ENCODE results near the gene STK39.

Gene STK39

DNA sequence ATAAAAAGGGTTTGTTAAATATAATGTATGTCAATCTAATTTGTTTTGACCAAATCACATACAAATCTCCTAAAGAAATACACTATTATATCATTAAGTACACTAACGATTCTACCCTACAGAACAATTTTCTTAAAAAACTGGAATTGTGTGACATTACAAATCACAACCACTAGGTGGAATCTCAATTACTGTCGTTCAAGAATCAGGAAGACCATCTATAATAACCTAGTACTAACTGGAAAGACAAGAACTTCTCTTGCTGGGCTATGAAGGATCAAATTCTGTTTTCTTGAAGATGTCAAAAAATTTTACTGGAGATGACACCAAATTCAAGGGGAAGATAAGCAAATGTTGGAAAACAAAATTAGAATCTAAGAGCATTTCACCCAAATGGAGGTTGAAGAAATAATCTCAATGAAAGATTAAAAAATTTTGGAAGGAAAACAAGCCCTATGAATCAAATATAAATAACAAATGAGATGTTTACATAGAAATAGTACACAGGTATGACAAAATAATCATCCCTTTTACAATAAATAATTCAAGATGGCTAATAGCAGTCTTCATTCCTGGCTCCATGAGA is 110.9 kb downstream of the STK39 start:
- Histone ChIP-seq H3K4me1 (ENCODE audit: control insufficient read depth in 1 of 2, insufficient read depth in 1 of 2, low read depth in 1 of 2, low read length in 1 of 2) (peaks cover 3 to 10% of the 10 kb centered on the region in 2 experiments), H3K27me3 (no peaks in the 10 kb centered on the region), H3K9me3 (no peaks in the 10 kb centered on the region), H3K27ac (no peak overlapping the region), H3K36me3 (no peaks in the 10 kb centered on the region), H3K4me3 (ENCODE audit: low read depth in 1 of 2, low read length in 1 of 2) (no peak overlapping the region)
- TF ChIP-seq, protein P1, sequence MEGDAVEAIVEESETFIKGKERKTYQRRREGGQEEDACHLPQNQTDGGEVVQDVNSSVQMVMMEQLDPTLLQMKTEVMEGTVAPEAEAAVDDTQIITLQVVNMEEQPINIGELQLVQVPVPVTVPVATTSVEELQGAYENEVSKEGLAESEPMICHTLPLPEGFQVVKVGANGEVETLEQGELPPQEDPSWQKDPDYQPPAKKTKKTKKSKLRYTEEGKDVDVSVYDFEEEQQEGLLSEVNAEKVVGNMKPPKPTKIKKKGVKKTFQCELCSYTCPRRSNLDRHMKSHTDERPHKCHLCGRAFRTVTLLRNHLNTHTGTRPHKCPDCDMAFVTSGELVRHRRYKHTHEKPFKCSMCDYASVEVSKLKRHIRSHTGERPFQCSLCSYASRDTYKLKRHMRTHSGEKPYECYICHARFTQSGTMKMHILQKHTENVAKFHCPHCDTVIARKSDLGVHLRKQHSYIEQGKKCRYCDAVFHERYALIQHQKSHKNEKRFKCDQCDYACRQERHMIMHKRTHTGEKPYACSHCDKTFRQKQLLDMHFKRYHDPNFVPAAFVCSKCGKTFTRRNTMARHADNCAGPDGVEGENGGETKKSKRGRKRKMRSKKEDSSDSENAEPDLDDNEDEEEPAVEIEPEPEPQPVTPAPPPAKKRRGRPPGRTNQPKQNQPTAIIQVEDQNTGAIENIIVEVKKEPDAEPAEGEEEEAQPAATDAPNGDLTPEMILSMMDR (IDR thresholded peaks at IDR 0.05): no peak

DNA sequence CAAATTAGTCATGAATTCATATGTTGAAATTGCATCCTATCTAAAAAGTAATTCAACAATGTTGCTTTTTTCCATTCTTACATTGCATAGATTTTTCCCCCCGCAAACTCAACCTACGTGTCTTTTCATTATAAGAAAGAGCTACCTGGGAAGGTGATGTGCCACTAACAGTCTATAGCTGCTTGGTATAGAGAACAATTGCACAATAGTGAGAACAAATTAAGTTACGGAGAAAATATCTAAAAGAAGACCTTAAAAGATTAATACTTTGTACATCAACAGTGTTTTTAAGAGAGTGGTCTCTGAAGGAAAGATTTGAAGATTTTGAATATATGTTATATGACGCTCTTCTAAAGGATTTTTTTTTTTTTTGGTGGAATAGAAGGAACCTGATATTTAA is 111.8 kb downstream of the STK39 start:
- Histone ChIP-seq H3K36me3 (no peaks in the 10 kb centered on the region), H3K27ac (no peak overlapping the region), H3K9me3 (no peaks in the 10 kb centered on the region), H3K4me1 (ENCODE audit: control insufficient read depth in 1 of 2, insufficient read depth in 1 of 2, low read depth in 1 of 2, low read length in 1 of 2) (peaks cover 3 to 14% of the 10 kb centered on the region in 2 experiments), H3K4me3 (ENCODE audit: low read depth in 1 of 2, low read length in 1 of 2) (no peak overlapping the region), H3K27me3 (no peaks in the 10 kb centered on the region)
- TF ChIP-seq, protein P1 (IDR thresholded peaks at IDR 0.05): no peak

DNA sequence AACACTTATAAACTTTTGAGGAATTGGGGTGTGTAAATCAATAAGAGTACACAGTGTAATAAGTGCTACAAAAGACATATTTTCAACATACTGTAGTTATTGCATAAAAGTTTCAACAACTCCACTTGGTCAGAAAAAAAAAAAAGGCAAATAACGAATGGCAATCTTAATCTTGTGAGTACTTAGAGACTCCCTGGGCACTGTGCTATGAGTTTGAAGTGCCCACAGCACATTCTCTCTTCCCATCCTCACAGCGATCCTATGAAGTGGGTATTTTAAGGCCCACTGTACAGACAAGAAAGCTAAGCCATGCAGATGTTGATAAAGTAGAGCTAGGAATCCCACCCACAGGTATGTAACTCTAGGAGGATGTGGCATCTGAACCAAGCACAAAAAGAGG is 112.3 kb downstream of the STK39 start:
- no peaks in the 10 kb centered on the region for H3K9me3 ChIP-seq
- TF ChIP-seq, protein P1 (IDR thresholded peaks at IDR 0.05): no peak
- no peaks in the 10 kb centered on the region for H3K36me3 ChIP-seq
- no peak overlapping the region for H3K27ac ChIP-seq
- H3K27me3 ChIP-seq: no peaks in the 10 kb centered on the region
- peaks cover 8 to 19% of the 10 kb centered on the region in 2 experiments for H3K4me1 ChIP-seq (ENCODE audit: control insufficient read depth in 1 of 2, insufficient read depth in 1 of 2, low read depth in 1 of 2, low read length in 1 of 2)
- no peak overlapping the region for H3K4me3 ChIP-seq (ENCODE audit: low read depth in 1 of 2, low read length in 1 of 2)

DNA sequence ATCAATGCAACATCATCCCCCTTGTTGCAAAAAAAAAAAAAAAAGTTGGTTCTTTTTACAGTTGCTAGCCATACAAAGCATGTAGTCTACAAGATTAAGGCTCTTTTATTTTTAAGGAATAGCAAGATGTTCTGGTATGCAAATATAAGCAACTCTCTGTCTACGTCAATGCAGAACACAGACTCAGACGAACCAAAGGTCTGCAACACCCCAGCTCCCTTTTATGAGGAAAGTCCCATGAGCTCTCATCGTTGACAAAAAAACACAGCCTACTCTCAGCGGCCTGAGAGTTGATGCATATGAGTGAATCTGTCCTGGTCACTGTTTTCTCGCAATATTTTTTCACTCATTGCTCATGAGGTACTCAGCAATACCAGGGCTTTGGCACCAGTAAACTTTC is 112.9 kb downstream of the STK39 start:
- Histone ChIP-seq H3K36me3 (no peaks in the 10 kb centered on the region), H3K4me1 (ENCODE audit: control insufficient read depth in 1 of 2, insufficient read depth in 1 of 2, low read depth in 1 of 2, low read length in 1 of 2) (peaks cover 9 to 22% of the 10 kb centered on the region in 2 experiments), H3K27ac (no peak overlapping the region), H3K9me3 (no peaks in the 10 kb centered on the region), H3K4me3 (ENCODE audit: low read depth in 1 of 2, low read length in 1 of 2) (no peak overlapping the region), H3K27me3 (no peaks in the 10 kb centered on the region)
- TF ChIP-seq, protein P1 (IDR thresholded peaks at IDR 0.05): no peak

DNA sequence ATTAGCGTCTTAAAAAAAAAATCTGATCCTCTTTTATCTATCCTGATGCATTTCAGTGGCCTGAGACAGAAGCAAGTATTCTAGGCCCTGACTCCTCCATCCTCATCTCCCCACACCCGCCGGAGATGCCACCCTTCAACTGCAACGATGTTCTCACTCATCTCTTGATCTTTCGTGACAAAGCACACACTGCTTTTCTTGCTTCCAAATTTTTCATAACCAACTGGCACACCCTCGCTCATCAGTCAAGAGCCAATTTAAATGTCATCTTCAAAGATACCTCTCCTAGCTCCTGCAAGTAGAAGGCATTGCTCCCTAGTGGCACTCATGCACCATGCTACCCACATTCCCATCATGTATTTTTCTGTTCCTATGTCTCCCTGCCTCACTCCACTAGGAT is 115.0 kb downstream of the STK39 start:
- no peak overlapping the region for H3K4me3 ChIP-seq (ENCODE audit: low read depth in 1 of 2, low read length in 1 of 2)
- H3K27me3 ChIP-seq: no peaks in the 10 kb centered on the region
- H3K9me3 ChIP-seq: no peaks in the 10 kb centered on the region
- H3K36me3 ChIP-seq: no peaks in the 10 kb centered on the region
- TF ChIP-seq, protein P1 (IDR thresholded peaks at IDR 0.05): no peak
- H3K27ac ChIP-seq: no peak overlapping the region
- H3K4me1 ChIP-seq (ENCODE audit: control insufficient read depth in 1 of 2, insufficient read depth in 1 of 2, low read depth in 1 of 2, low read length in 1 of 2): peaks cover 9 to 22% of the 10 kb centered on the region in 2 experiments

All from neutrophil (primary cell).